ENCODE data around the gene ZNF200.

- TF ChIP-seq YY1 (IDR thresholded peaks at IDR 0.05; ENCODE audit: low read depth) (no peak), REST (IDR thresholded peaks at IDR 0.05; ENCODE audit: low read depth) (no peak), EGR1 (IDR thresholded peaks at IDR 0.05) (no peak), MAX (IDR thresholded peaks at IDR 0.05) (no peak), CREB1 (IDR thresholded peaks at IDR 0.05; ENCODE audit: low read depth) (no peak), FOXM1 (IDR thresholded peaks at IDR 0.05; ENCODE audit: borderline replicate concordance, low read depth) (no peak)
Observed at GRCh38 chr16:3220839-3221238, 14.1 kb downstream of the ZNF200 start.
